Vagina (tissue), 2 donors: ENCODE data around the gene LRGUK. TPM values are rescaled to one million over a fixed set of nuclear protein-coding genes. Genes with fewer than 3 reads are reported as not detected.

Experiments used
- DNase-seq, 2 donors: peaks; one replicate each; pipeline ENCODE4 v3.0.0-alpha.2; 2017; ENCODE audit errors: extremely low spot score in 2 of 2
- H3K27ac ChIP-seq: fragments of 200-600 bp; sonication (generic); one replicate; pipeline ENCODE4 v1.5.1; 2019
- H3K27me3 ChIP-seq: fragments of 200-600 bp; sonication (generic); one replicate; pipeline ENCODE4 v1.5.1; 2019
- H3K36me3 ChIP-seq, 2 donors: fragments of 200-600 bp; sonication (generic); one replicate each; pipeline ENCODE4 v1.5.1; 2017 to 2019
- H3K4me1 ChIP-seq: fragments of 200-600 bp; sonication (generic); one replicate; pipeline ENCODE4 v1.5.1; 2019
- H3K4me3 ChIP-seq, 2 donors: fragments of 200-600 bp; sonication (generic); 1 replicate in 1 of 2; 2 replicates in 1 of 2; pipeline ENCODE4 v1.5.1; 2016 to 2019
- H3K9me3 ChIP-seq: fragments of 200-600 bp; sonication (generic); one replicate; pipeline ENCODE4 v1.5.1; 2019
- CTCF ChIP-seq, 3 experiments: fragments of 450-650 bp in 2 of 3; fragments of 200-600 bp in 1 of 3; sonication (generic) in 1 of 3; IDR thresholded peaks; one replicate each; pipeline ENCODE4 v1.5.1; 2017 to 2019; ENCODE audit warnings: antibody characterized with exemption in 3 of 3, mild to moderate bottlenecking in 2 of 3, moderate library complexity in 2 of 3
- POLR2A ChIP-seq, 2 donors: fragments of 450-650 bp; IDR thresholded peaks; one replicate each; pipeline ENCODE4 v1.6.1; 2017; ENCODE audit warnings: antibody characterized with exemption in 2 of 2, mild to moderate bottlenecking in 2 of 2, moderate library complexity in 2 of 2
- POLR2AphosphoS5 ChIP-seq, 2 donors: sonication (generic); formaldehyde crosslinking; IDR thresholded peaks; one replicate each; pipeline ENCODE4 v1.9.0; 2017; ENCODE audit warnings: antibody characterized with exemption in 2 of 2, mild to moderate bottlenecking in 2 of 2, low read depth in 1 of 2; ENCODE audit not compliant: insufficient read depth in 1 of 2
- intact Hi-C: fragments of 100-400 bp; cut with DNase I; formaldehyde crosslinking; loops from one replicate; pipeline ENCODE4 v1.15.1; 2023
- total RNA-seq: library from RNA; depleted of rRNA; stranded (reverse); fragments of >200 nt; gene quantifications from one replicate; pipeline ENCODE4 v1.2.3, GENCODE V29; 2016

The LRGUK gene
- total RNA-seq, 1 donor from 2014 or later = 2.9 TPM

- Histone ChIP-seq H3K9me3 (no peaks in the 10 kb centered on the region), H3K27ac (no peak overlapping the region), H3K27me3 (no peaks in the 10 kb centered on the region), H3K4me1 (no peaks in the 10 kb centered on the region), H3K4me3 (no peak overlapping the region), H3K36me3 (peaks cover 0 to 31% of the 10 kb centered on the region in 2 donors)
- no peak for TF ChIP-seq POLR2AphosphoS5 (IDR thresholded peaks at IDR 0.05; ENCODE audit: insufficient read depth in 1 of 2, low read depth in 1 of 2)
- no peak for TF ChIP-seq CTCF (IDR thresholded peaks at IDR 0.05)
- TF ChIP-seq POLR2A (IDR thresholded peaks at IDR 0.05) = no peak
- intact Hi-C loops = no loop called here
- DNase-seq = no peak
Measured at GRCh38 chr7:134307320-134307719, 180.2 kb downstream of the LRGUK start.

- Histone ChIP-seq H3K4me1 (no peaks in the 10 kb centered on the region), H3K27me3 (no peaks in the 10 kb centered on the region), H3K36me3 (peaks cover 0 to 22% of the 10 kb centered on the region in 2 donors), H3K27ac (no peak overlapping the region), H3K4me3 (no peak overlapping the region), H3K9me3 (no peaks in the 10 kb centered on the region)
- DNase-seq = no peak
- TF ChIP-seq POLR2AphosphoS5 (IDR thresholded peaks at IDR 0.05; ENCODE audit: insufficient read depth in 1 of 2, low read depth in 1 of 2) (no peak), CTCF (IDR thresholded peaks at IDR 0.05) (no peak), POLR2A (IDR thresholded peaks at IDR 0.05) (no peak)
- intact Hi-C loops = no loop called here
Measured at GRCh38 chr7:134308548-134308947, 181.4 kb downstream of the LRGUK start.

- no peak overlapping the region for H3K27ac ChIP-seq
- intact Hi-C loops = no loop called here
- TF ChIP-seq POLR2AphosphoS5 (IDR thresholded peaks at IDR 0.05; ENCODE audit: insufficient read depth in 1 of 2, low read depth in 1 of 2) (no peak), CTCF (IDR thresholded peaks at IDR 0.05) (no peak), POLR2A (IDR thresholded peaks at IDR 0.05) (no peak)
- DNase-seq = no peak
- H3K9me3 ChIP-seq = no peaks in the 10 kb centered on the region
- H3K4me3 ChIP-seq = no peak overlapping the region
- H3K4me1 ChIP-seq = peaks cover 10% of the 10 kb centered on the region
- H3K36me3 ChIP-seq = no peaks in the 10 kb centered on the region
- H3K27me3 ChIP-seq = no peaks in the 10 kb centered on the region
Measured at GRCh38 chr7:134311807-134312206, 184.7 kb downstream of the LRGUK start.

- no peak for DNase-seq
- no peaks in the 10 kb centered on the region for H3K36me3 ChIP-seq
- no peak for TF ChIP-seq POLR2AphosphoS5 (IDR thresholded peaks at IDR 0.05; ENCODE audit: insufficient read depth in 1 of 2, low read depth in 1 of 2)
- TF ChIP-seq CTCF (IDR thresholded peaks at IDR 0.05) = no peak
- no peak for TF ChIP-seq POLR2A (IDR thresholded peaks at IDR 0.05)
- no peak overlapping the region for H3K4me3 ChIP-seq
- peaks cover 10% of the 10 kb centered on the region for H3K4me1 ChIP-seq
- intact Hi-C loops = no loop called here
- no peaks in the 10 kb centered on the region for H3K27me3 ChIP-seq
- no peaks in the 10 kb centered on the region for H3K9me3 ChIP-seq
- no peak overlapping the region for H3K27ac ChIP-seq
Measured at GRCh38 chr7:134312717-134313116, 185.6 kb downstream of the LRGUK start.

- intact Hi-C loops = no loop called here
- Histone ChIP-seq H3K4me1 (peaks cover 10% of the 10 kb centered on the region), H3K36me3 (no peaks in the 10 kb centered on the region), H3K9me3 (no peaks in the 10 kb centered on the region), H3K27ac (no peak overlapping the region), H3K27me3 (no peaks in the 10 kb centered on the region), H3K4me3 (no peak overlapping the region)
- no peak for TF ChIP-seq CTCF (IDR thresholded peaks at IDR 0.05)
- no peak for TF ChIP-seq POLR2AphosphoS5 (IDR thresholded peaks at IDR 0.05; ENCODE audit: insufficient read depth in 1 of 2, low read depth in 1 of 2)
- TF ChIP-seq POLR2A (IDR thresholded peaks at IDR 0.05) = no peak
- no peak for DNase-seq
Measured at GRCh38 chr7:134313543-134313942, 186.4 kb downstream of the LRGUK start.

Other genes starting within 250 kb of the LRGUK start
- 13.0 TPM for gene SLC35B4, start 189.6 kb downstream of the LRGUK start, total RNA-seq